T-helper 2 cell treated with Interferon-gamma antibody and Interleukin-4, amounts not matched to agents 5 μg/mL and 100 μg/mL, for 36 hours (primary cell): ENCODE measurements around the gene ST13.
A peak's percentile ranks its signal among the peaks of the same experiment; 100 is the strongest.
"Not testable (repeated sequence)": the region's sequence is repeated elsewhere in the genome, so short reads cannot be mapped to it uniquely, and the experiment has no call there.

Experiments
- DNase-seq: peaks from one replicate; pipeline ENCODE4 v3.0.0; 2021; ENCODE audit warnings: low spot score
- H3K27ac Mint-ChIP-seq: one replicate; pipeline ENCODE4 v1.8.0; 2021; ENCODE audit warnings: mild to moderate bottlenecking, mixed read lengths
- H3K27me3 Mint-ChIP-seq: one replicate; pipeline ENCODE4 v1.8.0; 2021; ENCODE audit warnings: low read depth, mixed read lengths
- H3K36me3 Mint-ChIP-seq: one replicate; pipeline ENCODE4 v1.8.0; 2021; ENCODE audit warnings: low read depth, mixed read lengths
- H3K4me1 Mint-ChIP-seq: one replicate; pipeline ENCODE4 v1.8.0; 2021; ENCODE audit warnings: low read depth, mixed read lengths
- H3K4me3 Mint-ChIP-seq: one replicate; pipeline ENCODE4 v1.8.0; 2022; ENCODE audit warnings: mild to moderate bottlenecking, moderate library complexity, mixed read lengths
- H3K9me3 Mint-ChIP-seq: one replicate; pipeline ENCODE4 v1.8.0; 2021; ENCODE audit warnings: mixed read lengths

ST13 gene

GRCh38 chr22:40856513-40857308, at the start of gene ST13, which contains the start of gene XPNPEP3:
Gene ST13, minus strand, starts transcription at chr22:40856639. Its CDS starts 99 bp downstream, at chr22:40856540.
Gene XPNPEP3, plus strand, starts transcription at chr22:40857148. Its CDS starts 34 bp downstream, at chr22:40857182.
- Mint-ChIP-seq H3K27ac (peak within 1 kb of the TSS; percentile 100), H3K9me3 (no peaks in the 10 kb centered on the region), H3K4me1 (peaks cover 42% of the 10 kb centered on the region), H3K4me3 (peak within 1 kb of the TSS; percentile 99), H3K27me3 (no peaks in the 10 kb centered on the region), H3K36me3 (peaks cover 16% of the 10 kb centered on the region)
- DNase-seq: peak; percentile 96

- peaks cover 10% of the 10 kb centered on the region for H3K4me1 Mint-ChIP-seq
- no peaks in the 10 kb centered on the region for H3K9me3 Mint-ChIP-seq
- H3K27me3 Mint-ChIP-seq: no peaks in the 10 kb centered on the region
- no peak for DNase-seq
- no peak overlapping the region for H3K4me3 Mint-ChIP-seq
- peaks cover 2% of the 10 kb centered on the region for H3K36me3 Mint-ChIP-seq
- no peak overlapping the region for H3K27ac Mint-ChIP-seq
Observed at GRCh38 chr22:40904101-40904500, 47.7 kb upstream of the ST13 start.

- H3K4me3 Mint-ChIP-seq: peak overlapping the region; percentile 19
- H3K27ac Mint-ChIP-seq: peak overlapping the region; percentile 49
Observed at GRCh38 chr22:40898850-40899357, 42.5 kb upstream of the ST13 start.

GRCh38 chr22:40894417-40894816, 38.0 kb upstream of the ST13 start:
- Mint-ChIP-seq H3K9me3 (no peaks in the 10 kb centered on the region), H3K36me3 (no peaks in the 10 kb centered on the region), H3K4me1 (peaks cover 5% of the 10 kb centered on the region), H3K4me3 (no peak overlapping the region), H3K27ac (no peak overlapping the region), H3K27me3 (no peaks in the 10 kb centered on the region)
- DNase-seq: no peak

More at GRCh38 chr22:40898850-40899357, 42.5 kb upstream of the ST13 start:
- Mint-ChIP-seq H3K36me3 (no peaks in the 10 kb centered on the region), H3K4me1 (peaks cover 13% of the 10 kb centered on the region), H3K27me3 (no peaks in the 10 kb centered on the region), H3K9me3 (no peaks in the 10 kb centered on the region)
- DNase-seq: peak; percentile 35

- Mint-ChIP-seq H3K9me3 (no peaks in the 10 kb centered on the region), H3K27ac (no peak overlapping the region), H3K36me3 (peaks cover 6% of the 10 kb centered on the region), H3K27me3 (no peaks in the 10 kb centered on the region), H3K4me1 (peaks cover 3% of the 10 kb centered on the region), H3K4me3 (no peak overlapping the region)
- no peak for DNase-seq
Observed at GRCh38 chr22:40890881-40891280, 34.4 kb upstream of the ST13 start.

GRCh38 chr22:40889116-40889515, 32.7 kb upstream of the ST13 start:
- H3K4me1 Mint-ChIP-seq: peaks cover 3% of the 10 kb centered on the region
- H3K27ac Mint-ChIP-seq: no peak overlapping the region
- H3K27me3 Mint-ChIP-seq: no peaks in the 10 kb centered on the region
- H3K4me3 Mint-ChIP-seq: no peak overlapping the region
- H3K9me3 Mint-ChIP-seq: no peaks in the 10 kb centered on the region
- DNase-seq: no peak
- peaks cover 8% of the 10 kb centered on the region for H3K36me3 Mint-ChIP-seq

- no peak for DNase-seq
- Mint-ChIP-seq H3K27me3 (no peaks in the 10 kb centered on the region), H3K9me3 (no peaks in the 10 kb centered on the region), H3K36me3 (peaks cover 2% of the 10 kb centered on the region), H3K27ac (no peak overlapping the region), H3K4me1 (no peaks in the 10 kb centered on the region), H3K4me3 (no peak overlapping the region)
Observed at GRCh38 chr22:40878922-40879321, 22.5 kb upstream of the ST13 start.

- DNase-seq: no peak
- H3K4me3 Mint-ChIP-seq: no peak overlapping the region
- H3K4me1 Mint-ChIP-seq: no peaks in the 10 kb centered on the region
- H3K27ac Mint-ChIP-seq: no peak overlapping the region
- no peaks in the 10 kb centered on the region for H3K27me3 Mint-ChIP-seq
- H3K36me3 Mint-ChIP-seq: peaks cover 2% of the 10 kb centered on the region
- H3K9me3 Mint-ChIP-seq: no peaks in the 10 kb centered on the region
Observed at GRCh38 chr22:40877488-40877887, 21.0 kb upstream of the ST13 start.

- Mint-ChIP-seq H3K4me1 (no peaks in the 10 kb centered on the region), H3K9me3 (no peaks in the 10 kb centered on the region), H3K27ac (no peak overlapping the region)
Observed at GRCh38 chr22:40876907-40877306, 20.5 kb upstream of the ST13 start.

GRCh38 chr22:40875111-40875510, 18.7 kb upstream of the ST13 start:
- no peak for DNase-seq

More at GRCh38 chr22:40876907-40877306, 20.5 kb upstream of the ST13 start:
- peaks cover 1% of the 10 kb centered on the region for H3K36me3 Mint-ChIP-seq
- H3K4me3 Mint-ChIP-seq: no peak overlapping the region
- H3K27me3 Mint-ChIP-seq: no peaks in the 10 kb centered on the region
- DNase-seq: no peak

GRCh38 chr22:40874016-40874415, 17.6 kb upstream of the ST13 start:
- peaks cover 1% of the 10 kb centered on the region for H3K36me3 Mint-ChIP-seq
- no peak for DNase-seq
- H3K4me1 Mint-ChIP-seq: no peaks in the 10 kb centered on the region
- H3K9me3 Mint-ChIP-seq: no peaks in the 10 kb centered on the region
- no peak overlapping the region for H3K27ac Mint-ChIP-seq
- H3K4me3 Mint-ChIP-seq: no peak overlapping the region
- H3K27me3 Mint-ChIP-seq: no peaks in the 10 kb centered on the region

More at GRCh38 chr22:40875111-40875510, 18.7 kb upstream of the ST13 start:
- H3K27ac Mint-ChIP-seq: no peak overlapping the region
- H3K4me1 Mint-ChIP-seq: no peaks in the 10 kb centered on the region
- H3K36me3 Mint-ChIP-seq: peaks cover 1% of the 10 kb centered on the region
- no peaks in the 10 kb centered on the region for H3K27me3 Mint-ChIP-seq
- H3K4me3 Mint-ChIP-seq: no peak overlapping the region
- no peaks in the 10 kb centered on the region for H3K9me3 Mint-ChIP-seq

- not testable (repeated sequence) for H3K36me3 Mint-ChIP-seq, H3K27me3 Mint-ChIP-seq, H3K4me3 Mint-ChIP-seq, H3K27ac Mint-ChIP-seq, DNase-seq, H3K4me1 Mint-ChIP-seq, H3K9me3 Mint-ChIP-seq
Observed at GRCh38 chr22:40868379-40868778, 11.9 kb upstream of the ST13 start.

- no peaks in the 10 kb centered on the region for H3K27me3 Mint-ChIP-seq
- H3K9me3 Mint-ChIP-seq: no peaks in the 10 kb centered on the region
- no peak overlapping the region for H3K27ac Mint-ChIP-seq
- H3K4me1 Mint-ChIP-seq: peaks cover 9% of the 10 kb centered on the region
- no peak for DNase-seq
- no peak overlapping the region for H3K4me3 Mint-ChIP-seq
- H3K36me3 Mint-ChIP-seq: peaks cover 1% of the 10 kb centered on the region
Observed at GRCh38 chr22:40867109-40867508, 10.7 kb upstream of the ST13 start.

GRCh38 chr22:40862537-40862936, 6.1 kb upstream of the ST13 start:
- peaks cover 12% of the 10 kb centered on the region for H3K36me3 Mint-ChIP-seq
- H3K4me1 Mint-ChIP-seq: peaks cover 22% of the 10 kb centered on the region

More at GRCh38 chr22:40862537-40862936, 6.1 kb upstream of the ST13 start:
- DNase-seq: no peak
- H3K27ac Mint-ChIP-seq: no peak overlapping the region
- H3K9me3 Mint-ChIP-seq: no peaks in the 10 kb centered on the region
- no peaks in the 10 kb centered on the region for H3K27me3 Mint-ChIP-seq
- H3K4me3 Mint-ChIP-seq: no peak overlapping the region
